ENCODE data around the gene LMBRD2.

Gene LMBRD2

GRCh38 chr5:36162810-36163486 lies 11.3 kb upstream of the LMBRD2 start:
- TF ChIP-seq CTCF (conservative IDR thresholded peaks at IDR 0.05; ENCODE audit: low read depth, low read length): no peak
- no peak overlapping the region for H3K4me3 ChIP-seq (ENCODE audit: low read length)
- no peak for DNase-seq (ENCODE audit: low read depth)

- DNase-seq (ENCODE audit: low read depth): no peak
- H3K4me3 ChIP-seq (ENCODE audit: low read length): no peak overlapping the region
- TF ChIP-seq CTCF (conservative IDR thresholded peaks at IDR 0.05; ENCODE audit: low read depth, low read length): no peak
These were observed 9.7 kb upstream of the LMBRD2 start for GRCh38 chr5:36161361-36161760.

- TF ChIP-seq CTCF (conservative IDR thresholded peaks at IDR 0.05; ENCODE audit: low read depth, low read length): no peak
- no peak for DNase-seq (ENCODE audit: low read depth)
- H3K4me3 ChIP-seq (ENCODE audit: low read length): no peak overlapping the region
These were observed 8.9 kb upstream of the LMBRD2 start for GRCh38 chr5:36160617-36161016.

GRCh38 chr5:36158144-36158543 lies 6.5 kb upstream of the LMBRD2 start:
- TF ChIP-seq CTCF (conservative IDR thresholded peaks at IDR 0.05; ENCODE audit: low read depth, low read length): no peak
- peak; percentile 15 for DNase-seq (ENCODE audit: low read depth)
- H3K4me3 ChIP-seq (ENCODE audit: low read length): no peak overlapping the region

GRCh38 chr5:36156619-36157018 lies 4.9 kb upstream of the LMBRD2 start:
- DNase-seq (ENCODE audit: low read depth): peak; percentile 48
- H3K4me3 ChIP-seq (ENCODE audit: low read length): no peak overlapping the region
- TF ChIP-seq CTCF (conservative IDR thresholded peaks at IDR 0.05; ENCODE audit: low read depth, low read length): no peak

GRCh38 chr5:36156121-36156601 lies 4.5 kb upstream of the LMBRD2 start:
- peak; percentile 14 for DNase-seq (ENCODE audit: low read depth)
- no peak for TF ChIP-seq CTCF (conservative IDR thresholded peaks at IDR 0.05; ENCODE audit: low read depth, low read length)
- no peak overlapping the region for H3K4me3 ChIP-seq (ENCODE audit: low read length)

GRCh38 chr5:36155291-36155690 lies 3.6 kb upstream of the LMBRD2 start:
- no peak overlapping the region for H3K4me3 ChIP-seq (ENCODE audit: low read length)
- TF ChIP-seq CTCF (conservative IDR thresholded peaks at IDR 0.05; ENCODE audit: low read depth, low read length): no peak
- no peak for DNase-seq (ENCODE audit: low read depth)

Data from retinal pigment epithelial cell (primary cell).